Right forelimb (tissue), 1 donor: ENCODE results near the gene RHBDD3.

Source experiments
- DNase-seq: peaks from one replicate; pipeline ENCODE4 v3.0.0-alpha.2; 2018

Gene RHBDD3

GRCh38 chr22:29216873-29217666 is 50.7 kb downstream of the RHBDD3 start:
- DNase-seq: no peak

- DNase-seq: no peak
Observed at GRCh38 chr22:29216011-29216872, 51.5 kb downstream of the RHBDD3 start.

- DNase-seq: no peak
Observed at GRCh38 chr22:29215012-29215860, 52.5 kb downstream of the RHBDD3 start.

- no peak for DNase-seq
Observed at GRCh38 chr22:29214232-29214631, 53.5 kb downstream of the RHBDD3 start.

GRCh38 chr22:29213493-29213892 is 54.3 kb downstream of the RHBDD3 start:
- no peak for DNase-seq

GRCh38 chr22:29212743-29213142 is 55.0 kb downstream of the RHBDD3 start:
- no peak for DNase-seq

- DNase-seq: no peak
Observed at GRCh38 chr22:29211466-29211865, 56.3 kb downstream of the RHBDD3 start.

GRCh38 chr22:29211066-29211465 is 56.7 kb downstream of the RHBDD3 start:
- DNase-seq: no peak
